ENCODE measurements around the gene COLEC12. TPM values are rescaled to one million over a fixed set of nuclear protein-coding genes. Genes with fewer than 3 reads are reported as not detected.

The COLEC12 gene
- total RNA-seq, 6 donors from 2014 or later: 29.3 to 72.2 (median 47.0) TPM

DNA sequence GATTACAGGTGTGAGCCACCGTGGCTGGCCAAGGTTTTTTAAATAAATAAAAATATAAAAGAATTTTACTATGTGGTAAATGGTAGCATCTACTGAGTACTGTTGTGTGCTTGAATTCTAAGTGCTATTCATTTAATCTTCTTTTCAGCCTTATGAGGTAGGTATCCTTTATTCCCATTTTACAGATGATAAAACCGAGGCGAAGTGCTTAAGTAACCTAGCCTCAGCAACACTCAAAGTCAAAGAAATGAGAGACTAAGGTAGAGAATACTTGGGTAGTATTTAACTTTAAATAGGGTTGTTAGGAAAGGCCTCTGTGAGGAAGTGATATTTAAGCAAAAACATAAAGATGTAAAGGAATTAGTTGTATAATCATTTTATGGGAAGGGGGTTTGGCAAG lies 227.0 kb downstream of the COLEC12 start:
- no peaks in the 10 kb centered on the region for H3K36me3 ChIP-seq
- peaks cover 8 to 12% (median 10%) of the 10 kb centered on the region in 4 donors for H3K4me1 ChIP-seq
- WGBS, 2 donors: 96 to 98% methylated on average over 3 of the region's 3 CpGs
- no peak overlapping the region for H3K4me3 ChIP-seq
- TF ChIP-seq EP300 (IDR thresholded peaks at IDR 0.05) (no peak), POLR2A (IDR thresholded peaks at IDR 0.05) (no peak), POLR2AphosphoS5 (IDR thresholded peaks at IDR 0.05) (no peak)
- TF ChIP-seq, protein P1, sequence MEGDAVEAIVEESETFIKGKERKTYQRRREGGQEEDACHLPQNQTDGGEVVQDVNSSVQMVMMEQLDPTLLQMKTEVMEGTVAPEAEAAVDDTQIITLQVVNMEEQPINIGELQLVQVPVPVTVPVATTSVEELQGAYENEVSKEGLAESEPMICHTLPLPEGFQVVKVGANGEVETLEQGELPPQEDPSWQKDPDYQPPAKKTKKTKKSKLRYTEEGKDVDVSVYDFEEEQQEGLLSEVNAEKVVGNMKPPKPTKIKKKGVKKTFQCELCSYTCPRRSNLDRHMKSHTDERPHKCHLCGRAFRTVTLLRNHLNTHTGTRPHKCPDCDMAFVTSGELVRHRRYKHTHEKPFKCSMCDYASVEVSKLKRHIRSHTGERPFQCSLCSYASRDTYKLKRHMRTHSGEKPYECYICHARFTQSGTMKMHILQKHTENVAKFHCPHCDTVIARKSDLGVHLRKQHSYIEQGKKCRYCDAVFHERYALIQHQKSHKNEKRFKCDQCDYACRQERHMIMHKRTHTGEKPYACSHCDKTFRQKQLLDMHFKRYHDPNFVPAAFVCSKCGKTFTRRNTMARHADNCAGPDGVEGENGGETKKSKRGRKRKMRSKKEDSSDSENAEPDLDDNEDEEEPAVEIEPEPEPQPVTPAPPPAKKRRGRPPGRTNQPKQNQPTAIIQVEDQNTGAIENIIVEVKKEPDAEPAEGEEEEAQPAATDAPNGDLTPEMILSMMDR (IDR thresholded peaks at IDR 0.05): no peak
- H3K27me3 ChIP-seq: no peaks in the 10 kb centered on the region
- no peak overlapping the region for H3K27ac ChIP-seq
- H3K9me3 ChIP-seq: peaks cover 0 to 4% (median 0%) of the 10 kb centered on the region in 4 donors
- DNase-seq (no peak), ATAC-seq (ENCODE audit: low FRiP score in 2 of 2) (no peak)

DNA sequence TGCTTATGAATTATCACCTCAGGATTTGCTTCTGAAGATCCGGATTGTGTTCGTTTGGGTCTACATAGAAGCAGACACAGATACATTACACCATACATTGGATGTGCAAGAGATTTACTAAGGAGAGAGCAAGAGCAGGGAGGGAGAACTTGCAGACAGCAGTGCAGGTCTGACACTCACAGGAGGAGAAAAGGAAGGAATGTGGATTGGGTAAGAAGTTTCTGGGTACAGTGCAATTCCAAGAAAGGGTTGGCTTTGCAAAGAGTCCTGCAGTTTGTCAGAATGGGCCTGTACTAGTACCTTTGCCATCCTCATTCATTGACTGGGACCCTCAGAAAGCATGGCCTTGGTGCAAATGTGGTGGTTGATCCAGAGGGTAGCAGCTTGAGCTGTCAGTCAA lies 227.9 kb downstream of the COLEC12 start:
- Histone ChIP-seq H3K27me3 (no peaks in the 10 kb centered on the region), H3K4me1 (peaks cover 8 to 12% (median 10%) of the 10 kb centered on the region in 4 donors), H3K4me3 (no peak overlapping the region), H3K27ac (no peak overlapping the region), H3K36me3 (no peaks in the 10 kb centered on the region), H3K9me3 (no peaks in the 10 kb centered on the region)
- ATAC-seq (ENCODE audit: low FRiP score in 2 of 2) (no peak), DNase-seq (no peak)
- 94 to 95% methylated on average over 2 of the region's 2 CpGs for WGBS, 2 donors
- TF ChIP-seq POLR2AphosphoS5 (IDR thresholded peaks at IDR 0.05): no peak

DNA sequence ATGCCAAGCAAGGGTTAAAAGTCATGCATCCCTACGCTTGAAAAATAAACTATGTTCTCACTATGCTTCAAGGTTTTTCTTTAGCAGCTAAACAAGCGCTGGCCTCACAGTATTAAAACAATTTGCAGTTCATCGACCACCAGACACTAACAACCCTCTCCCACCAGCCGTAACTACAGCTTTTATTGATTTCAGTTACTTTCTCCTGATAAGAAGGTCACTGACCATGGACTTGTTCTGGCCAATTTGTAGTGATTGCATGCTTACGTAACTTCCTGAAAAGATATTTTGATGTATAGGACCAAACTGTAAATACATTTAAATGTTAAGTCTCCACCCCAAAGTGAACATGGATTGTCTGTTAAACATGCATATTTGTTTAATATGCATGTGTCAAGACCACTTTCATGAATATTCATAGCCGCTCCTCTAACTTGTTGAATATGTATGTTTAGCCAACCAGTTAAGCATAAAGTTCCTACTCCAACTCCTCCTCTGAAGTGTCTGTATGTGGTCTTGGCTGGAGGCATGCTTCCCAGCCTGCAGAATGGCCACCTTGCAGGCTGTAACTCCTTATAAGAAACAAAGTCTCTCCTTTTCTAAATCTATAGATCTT lies 230.9 kb downstream of the COLEC12 start:
- 69 to 85% methylated on average over 6 of the region's 6 CpGs for WGBS, 2 donors
- DNase-seq (no peak), ATAC-seq (ENCODE audit: low FRiP score in 2 of 2) (no peak)
- TF ChIP-seq EP300 (IDR thresholded peaks at IDR 0.05) (no peak), POLR2AphosphoS5 (IDR thresholded peaks at IDR 0.05) (no peak), POLR2A (IDR thresholded peaks at IDR 0.05) (no peak)
- TF ChIP-seq, protein P1 (IDR thresholded peaks at IDR 0.05): no peak
- Histone ChIP-seq H3K27me3 (no peaks in the 10 kb centered on the region), H3K27ac (no peak overlapping the region), H3K4me1 (peaks cover 12 to 29% (median 19%) of the 10 kb centered on the region in 4 donors), H3K36me3 (peaks cover 0 to 4% (median under 1%) of the 10 kb centered on the region in 4 donors), H3K9me3 (no peaks in the 10 kb centered on the region), H3K4me3 (no peak overlapping the region)

DNA sequence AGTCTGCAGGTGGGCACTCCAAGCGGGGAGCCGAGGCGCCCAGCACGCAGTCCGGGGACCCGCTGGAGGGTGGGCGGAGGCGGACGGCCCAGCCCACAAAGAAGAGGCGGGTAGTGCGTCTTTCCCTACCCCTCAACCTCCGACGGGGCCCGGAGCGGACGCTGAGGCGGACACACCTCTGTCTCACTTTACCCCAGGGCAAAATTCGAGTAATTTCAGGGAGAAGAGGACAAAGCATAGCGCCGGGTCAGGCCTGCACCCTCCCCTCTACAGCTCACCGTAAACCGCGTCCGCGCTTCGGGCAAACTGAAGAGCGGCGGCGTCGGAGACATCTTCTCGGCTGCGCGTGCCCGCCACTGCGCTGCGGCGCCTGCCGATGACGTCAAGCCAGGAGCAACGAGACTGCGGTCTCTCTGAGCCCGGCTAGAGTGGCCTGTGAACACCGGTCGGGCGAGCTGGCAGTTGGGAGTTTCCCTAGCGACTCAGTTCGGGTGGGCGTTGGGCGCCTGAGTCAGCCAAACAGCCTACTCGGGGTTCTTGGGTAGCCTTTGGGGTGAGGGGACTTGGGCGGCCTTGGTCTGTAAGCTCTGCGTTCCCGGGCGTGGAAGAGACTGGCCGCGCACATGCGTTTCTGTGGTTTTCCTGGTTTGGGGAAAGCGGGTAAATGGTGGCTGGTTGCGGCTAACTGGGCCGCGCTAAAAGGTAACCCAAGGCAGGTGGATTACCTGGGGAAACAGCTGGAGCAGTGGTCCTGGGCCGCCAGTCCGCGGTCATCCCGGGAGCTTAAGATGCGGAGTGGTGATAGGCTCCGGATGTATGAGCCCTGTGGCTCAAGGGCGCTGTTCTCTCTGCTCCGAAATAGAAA lies 232.6 kb downstream of the COLEC12 start, which contains the start of gene THOC1:
THOC1 (minus strand) TSS at position 360 of the 865 bp plus-strand sequence; CDS start at position 332, 28 bp downstream.
- TF ChIP-seq POLR2AphosphoS5 (IDR thresholded peaks at IDR 0.05) (peak; percentile 95), POLR2A (IDR thresholded peaks at IDR 0.05) (peak in 3 of 4 donors; percentile 75 to 92 (median 91)), EP300 (IDR thresholded peaks at IDR 0.05) (peak in 2 of 4 donors; percentile 1 to 27)
- TF ChIP-seq, protein P1 (IDR thresholded peaks at IDR 0.05): peak in 1 of 6 experiments; percentile 7
- H3K9me3 ChIP-seq: no peaks in the 10 kb centered on the region

DNA sequence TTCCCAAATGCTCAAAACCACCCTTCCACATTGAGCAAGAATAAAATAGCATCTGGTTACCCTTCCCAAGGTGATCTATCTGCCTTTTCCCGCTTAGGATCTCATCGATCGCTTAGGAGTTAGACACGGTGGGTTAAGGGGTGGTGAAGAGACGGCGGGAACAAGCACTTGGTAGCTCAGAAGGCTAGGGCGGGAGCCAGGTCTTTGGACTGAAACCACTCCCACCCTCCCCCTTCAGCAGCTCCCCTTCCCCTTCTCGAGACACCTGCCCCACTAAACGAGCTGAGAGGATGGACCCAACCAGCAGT lies 233.2 kb downstream of the COLEC12 start:
- Histone ChIP-seq H3K9me3 (no peaks in the 10 kb centered on the region), H3K36me3 (peaks cover 0 to 25% (median 10%) of the 10 kb centered on the region in 4 donors), H3K27me3 (no peaks in the 10 kb centered on the region), H3K27ac (peak overlapping the region; percentile 89 to 96 (median 93)), H3K4me3 (peak overlapping the region; percentile 92 to 99 (median 92)), H3K4me1 (peaks cover 12 to 29% (median 19%) of the 10 kb centered on the region in 4 donors)
- TF ChIP-seq, protein P1 (IDR thresholded peaks at IDR 0.05): no peak
- no peak for TF ChIP-seq POLR2A (IDR thresholded peaks at IDR 0.05)
- TF ChIP-seq EP300 (IDR thresholded peaks at IDR 0.05): no peak
- TF ChIP-seq POLR2AphosphoS5 (IDR thresholded peaks at IDR 0.05): no peak
- ATAC-seq (ENCODE audit: low FRiP score in 2 of 2) (peak in 1 of 2 donors; percentile 42), DNase-seq (no peak)
- 1 to 2% methylated on average over 8 to 9 of the region's 9 CpGs for WGBS, 2 donors

More for the DNA sequence above, 232.6 kb downstream of the COLEC12 start, which contains the start of gene THOC1:
- H3K36me3 ChIP-seq: peaks cover 0 to 21% (median 7%) of the 10 kb centered on the region in 4 donors
- peak within 1 kb of the TSS; percentile 92 to 99 (median 92) for H3K4me3 ChIP-seq
- WGBS, 2 donors: 1 to 2% methylated on average over 13 to 60 of the region's 69 CpGs
- ATAC-seq (ENCODE audit: low FRiP score in 2 of 2): peak; percentile 98 to 99
- peak within 1 kb of the TSS; percentile 89 to 96 (median 93) for H3K27ac ChIP-seq
- peaks cover 12 to 29% (median 19%) of the 10 kb centered on the region in 4 donors for H3K4me1 ChIP-seq
- H3K27me3 ChIP-seq: no peaks in the 10 kb centered on the region
- peak; percentile 95 to 99 for DNase-seq
